HCT116 (cell line): ENCODE data around the gene MRPL18. TPM values are rescaled to one million over a fixed set of nuclear protein-coding genes. Genes with fewer than 3 reads are reported as not detected.

Source experiments
- ATAC-seq: fragments of 200-7000 bp; cut with Tn5 transposase; 2 replicates; pipeline ENCODE4 v1.9.1; 2020; ENCODE audit warnings: mild to moderate bottlenecking, moderate library complexity
- BruUV-seq: library from RNA; stranded (reverse); fragments of 400-500 nt; replicated peaks from 2 replicates; lab custom pipeline; 2021; lab: Mats Ljungman, UMichigan
- CTCF ChIA-PET: fragments of 300-600 bp; sonication (Branson Sonifier 250); formaldehyde crosslinking; loops from one replicate; lab custom pipeline; 2021; ENCODE audit warnings: antibody characterized with exemption; lab: Charles Lee
- POLR2A ChIA-PET: fragments of 300-600, 350-600 bp; sonication (Branson Sonifier 250); formaldehyde crosslinking; loops from one replicate; lab custom pipeline; 2021; ENCODE audit warnings: antibody characterized with exemption; lab: Charles Lee
- RAD21 ChIA-PET, 2 experiments: fragments of 300-600 bp; sonication (Branson Sonifier 250); formaldehyde crosslinking; loops; one replicate each; lab custom pipeline; 2023; ENCODE audit warnings: low total read pairs in 2 of 2; ENCODE audit not compliant: uncharacterized antibody in 2 of 2, unreplicated experiment in 2 of 2, low non-redundant PET in 1 of 2; lab: Charles Lee
- DNase-seq: peaks from one replicate; pipeline ENCODE4 v3.0.0-alpha.2; 2010; ENCODE audit warnings: low read depth, low spot score
- H2AFZ ChIP-seq: fragments of 200-600 bp; shearing (Covaris generic), sonication (generic); 2 replicates; pipeline ENCODE4 v1.6.1; 2017; ENCODE audit warnings: low read depth, mixed run types, mixed read lengths, antibody characterized with exemption, low read length; ENCODE audit not compliant: poor library complexity, severe bottlenecking
- H3K27ac ChIP-seq: 2 replicates; pipeline ENCODE4 v1.5.1; 2012; ENCODE audit warnings: low read depth, low read length
- H3K27me3 ChIP-seq: fragments of 200-600 bp; sonication (generic); 2 replicates; pipeline ENCODE4 v1.6.1; 2016; ENCODE audit warnings: mixed run types, low read length, mixed read lengths; ENCODE audit not compliant: insufficient read depth
- H3K36me3 ChIP-seq, 2 experiments: fragments of 200-500 bp in 1 of 2; fragments of 200-600 bp in 1 of 2; sonication (Bioruptor generic) in 1 of 2; sonication (generic) in 1 of 2; 2 replicates each; pipeline versions ENCODE4 v1.5.1 to v1.6.1; 2014 to 2016; ENCODE audit warnings: low read length in 2 of 2, inconsistent platforms in 1 of 2, mixed read lengths in 1 of 2, mixed run types in 1 of 2; ENCODE audit not compliant: insufficient read depth in 2 of 2, control insufficient read depth in 1 of 2
- H3K4me1 ChIP-seq, 2 experiments: fragments of 200-600 bp in 1 of 2; sonication (generic) in 1 of 2; 2 replicates each; pipeline versions ENCODE4 v1.5.1 to v1.6.1; 2012 to 2017; ENCODE audit warnings: low read length in 2 of 2, inconsistent platforms in 1 of 2, mild to moderate bottlenecking in 1 of 2, mixed read lengths in 1 of 2, mixed run types in 1 of 2, moderate library complexity in 1 of 2; ENCODE audit not compliant: insufficient read depth in 2 of 2, control insufficient read depth in 1 of 2
- H3K4me2 ChIP-seq: fragments of 200-600 bp; sonication (generic); 2 replicates; pipeline ENCODE4 v1.6.1; 2017; ENCODE audit warnings: mixed run types, low read length, mixed read lengths
- H3K4me3 ChIP-seq, 2 experiments: fragments of 200-600 bp in 1 of 2; sonication (generic) in 1 of 2; replicated peaks in 1 of 2; 2 replicates each; pipeline ENCODE4 v1.5.1; 2011 to 2016; ENCODE audit warnings: low read length in 2 of 2, control low read depth in 1 of 2, low read depth in 1 of 2, mild to moderate bottlenecking in 1 of 2, mixed read lengths in 1 of 2, mixed run types in 1 of 2
- H3K79me2 ChIP-seq: fragments of 200-600 bp; sonication (generic); 2 replicates; pipeline ENCODE4 v1.6.1; 2017; ENCODE audit warnings: mild to moderate bottlenecking, mixed run types, low read length, moderate library complexity, mixed read lengths; ENCODE audit not compliant: insufficient read depth
- H3K9ac ChIP-seq: fragments of 200-600 bp; sonication (generic); 2 replicates; pipeline ENCODE4 v1.6.1; 2016; ENCODE audit warnings: low read length, mixed read lengths
- H3K9me2 ChIP-seq: fragments of 200-600 bp; sonication (generic), shearing (Covaris generic); 2 replicates; pipeline ENCODE4 v1.6.1; 2017; ENCODE audit warnings: mixed run types, mild to moderate bottlenecking, moderate library complexity; ENCODE audit not compliant: insufficient read depth
- H3K9me3 ChIP-seq, 2 experiments: fragments of 200-500 bp in 1 of 2; fragments of 200-600 bp in 1 of 2; sonication (Bioruptor generic) in 1 of 2; sonication (generic) in 1 of 2; 2 replicates each; pipeline ENCODE4 v1.6.1; 2014 to 2017; ENCODE audit warnings: low read length in 2 of 2, mixed read lengths in 2 of 2, inconsistent platforms in 1 of 2, low read depth in 1 of 2, mild to moderate bottlenecking in 1 of 2, mixed run types in 1 of 2, moderate library complexity in 1 of 2; ENCODE audit not compliant: control insufficient read depth in 1 of 2, insufficient read depth in 1 of 2
- H4K20me1 ChIP-seq: fragments of 200-600 bp; sonication (generic), shearing (Covaris generic); 2 replicates; pipeline ENCODE4 v1.6.1; 2017; ENCODE audit warnings: mixed run types, mild to moderate bottlenecking, moderate library complexity; ENCODE audit not compliant: insufficient read depth
- CBX3 ChIP-seq: IDR thresholded peaks from 2 replicates; pipeline ENCODE4 v1.6.1; 2012; ENCODE audit warnings: low read depth
- CEBPB ChIP-seq: IDR thresholded peaks from 2 replicates; pipeline ENCODE4 v1.6.1; 2012; ENCODE audit warnings: low read depth
- EGR1 ChIP-seq: IDR thresholded peaks from 2 replicates; pipeline ENCODE4 v1.6.1; 2012; ENCODE audit warnings: low read depth
- EZH2phosphoT487 ChIP-seq: fragments of 200-600 bp; IDR thresholded peaks from 2 replicates; pipeline ENCODE4 v1.6.1; 2018; ENCODE audit warnings: antibody characterized with exemption, borderline replicate concordance
- JUND ChIP-seq: IDR thresholded peaks from 2 replicates; pipeline ENCODE4 v1.6.1; 2012
- RAD21 ChIP-seq: IDR thresholded peaks from 2 replicates; pipeline ENCODE4 v1.6.1; 2012; ENCODE audit warnings: low read depth, mild to moderate bottlenecking
- SIN3A ChIP-seq: IDR thresholded peaks from 2 replicates; pipeline ENCODE4 v1.6.1; 2012; ENCODE audit warnings: low read depth
- SP1 ChIP-seq: IDR thresholded peaks from 2 replicates; pipeline ENCODE4 v1.6.1; 2012; ENCODE audit warnings: low read depth
- TCF7L2 ChIP-seq: IDR thresholded peaks from 2 replicates; pipeline ENCODE4 v1.7.0; 2011; ENCODE audit warnings: borderline replicate concordance, inconsistent platforms; ENCODE audit not compliant: insufficient read depth, insufficient read length; ENCODE audit errors: extremely low read depth
- ZNF274 ChIP-seq: fragments of 200-500 bp; sonication (Bioruptor generic); IDR thresholded peaks from 2 replicates; pipeline ENCODE4 v1.6.1; 2014; ENCODE audit warnings: mild to moderate bottlenecking, low read depth, low read length, inconsistent platforms
- intact Hi-C: fragments of 100-400 bp; cut with micrococcal nuclease; formaldehyde crosslinking; loops from 2 replicates; pipeline ENCODE4 v1.10.0; 2022
- total RNA-seq: library from RNA; stranded (reverse); gene quantifications from one replicate; pipeline ENCODE4 v1.2.1, GENCODE V29; 2021; ENCODE audit not compliant: unreplicated experiment
- TF ChIP-seq, protein P1 (sequence below): IDR thresholded peaks from 2 replicates; pipeline ENCODE4 v1.6.1; 2012
- TF ChIP-seq, protein P2 (sequence below), 3 experiments: fragments of 200-600 bp in 1 of 3; sonication (generic) in 1 of 3; IDR thresholded peaks in 2 of 3; conservative IDR thresholded peaks in 1 of 3; 2 replicates each; pipeline ENCODE4 v1.5.1; 2012 to 2017; ENCODE audit warnings: low read depth in 2 of 3, low read length in 2 of 3, antibody characterized with exemption in 1 of 3, borderline replicate concordance in 1 of 3, control low read depth in 1 of 3, mild to moderate bottlenecking in 1 of 3, mixed read lengths in 1 of 3, mixed run types in 1 of 3, moderate library complexity in 1 of 3; ENCODE audit not compliant: insufficient read depth in 1 of 3
- TF ChIP-seq, protein P3 (sequence below): IDR thresholded peaks from 2 replicates; pipeline ENCODE4 v1.6.1; 2011; ENCODE audit warnings: mild to moderate bottlenecking, low read length, moderate library complexity; ENCODE audit not compliant: insufficient replicate concordance; ENCODE audit errors: extremely low read depth
- TF ChIP-seq, protein P4 (sequence below): IDR thresholded peaks from 2 replicates; pipeline ENCODE4 v1.6.1; 2012; ENCODE audit warnings: low read depth

MRPL18 gene
- total RNA-seq, 1 experiment from 2014 or later, result 106 TPM

DNA sequence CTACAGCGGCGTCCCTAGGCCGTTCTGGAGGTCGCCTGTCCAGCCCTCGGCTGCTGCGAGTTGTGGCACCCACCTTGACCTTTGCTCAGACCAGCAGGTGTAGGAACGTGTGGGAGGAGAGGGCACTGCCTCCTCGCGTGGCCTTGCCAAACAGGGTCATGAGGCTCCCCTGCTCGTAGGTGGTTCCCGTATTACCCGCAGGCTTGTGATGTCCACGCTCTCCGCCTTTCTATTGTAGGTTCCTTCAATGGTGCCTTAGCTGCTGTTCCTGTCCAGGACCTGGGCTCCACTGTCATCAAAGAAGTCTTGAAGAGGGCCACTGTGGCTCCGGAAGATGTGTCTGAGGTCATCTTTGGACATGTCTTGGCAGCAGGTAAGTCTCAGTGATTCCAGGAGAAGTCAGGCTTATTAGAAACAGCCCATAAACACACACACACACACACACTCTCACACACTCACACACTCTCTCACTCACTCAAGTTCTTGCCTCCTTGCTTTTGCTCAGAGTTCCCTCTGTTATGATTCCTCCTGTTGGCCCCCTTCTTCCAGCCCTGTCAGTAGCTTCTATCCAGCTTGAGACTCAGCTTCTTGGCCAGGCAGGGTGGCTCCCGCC is 27.5 kb upstream of the MRPL18 start:
- H3K9ac ChIP-seq, result peak overlapping the region; percentile 79
- DNase-seq (no peak), ATAC-seq (peak; percentile 1; the same call in 1 of the 2 replicates)
- ChIA-PET POLR2A (no interaction called here), CTCF (no interaction called here), RAD21 (no interaction called here)
- peaks cover 5% of the 10 kb centered on the region in 2 experiments; a peak in 3 of 4 replicates for H3K36me3 ChIP-seq
- no peaks in the 10 kb centered on the region for H3K9me3 ChIP-seq
- BruUV-seq, result TSS peak; percentile 26
- no peaks in the 10 kb centered on the region for H3K9me2 ChIP-seq
- H3K4me3 ChIP-seq, result peak overlapping the region; percentile 69 to 71
- intact Hi-C loops, result loop anchor here (2.0 kb wide), 1 partner anchor 26 kb away; the partner anchor contains the start of gene TCP1
- no peaks in the 10 kb centered on the region for H3K27me3 ChIP-seq
- H3K4me1 ChIP-seq, result peaks cover 4 to 44% of the 10 kb centered on the region in 2 experiments; a peak in 3 of 4 replicates
- TF ChIP-seq JUND (no peak), EGR1 (no peak), SP1 (no peak), EZH2phosphoT487 (no peak), SIN3A (no peak), RAD21 (no peak), CEBPB (no peak), ZNF274 (no peak), CBX3 (no peak), TCF7L2 (no peak)
- TF ChIP-seq, protein P1, sequence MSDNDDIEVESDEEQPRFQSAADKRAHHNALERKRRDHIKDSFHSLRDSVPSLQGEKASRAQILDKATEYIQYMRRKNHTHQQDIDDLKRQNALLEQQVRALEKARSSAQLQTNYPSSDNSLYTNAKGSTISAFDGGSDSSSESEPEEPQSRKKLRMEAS, result no peak
- TF ChIP-seq, protein P2, sequence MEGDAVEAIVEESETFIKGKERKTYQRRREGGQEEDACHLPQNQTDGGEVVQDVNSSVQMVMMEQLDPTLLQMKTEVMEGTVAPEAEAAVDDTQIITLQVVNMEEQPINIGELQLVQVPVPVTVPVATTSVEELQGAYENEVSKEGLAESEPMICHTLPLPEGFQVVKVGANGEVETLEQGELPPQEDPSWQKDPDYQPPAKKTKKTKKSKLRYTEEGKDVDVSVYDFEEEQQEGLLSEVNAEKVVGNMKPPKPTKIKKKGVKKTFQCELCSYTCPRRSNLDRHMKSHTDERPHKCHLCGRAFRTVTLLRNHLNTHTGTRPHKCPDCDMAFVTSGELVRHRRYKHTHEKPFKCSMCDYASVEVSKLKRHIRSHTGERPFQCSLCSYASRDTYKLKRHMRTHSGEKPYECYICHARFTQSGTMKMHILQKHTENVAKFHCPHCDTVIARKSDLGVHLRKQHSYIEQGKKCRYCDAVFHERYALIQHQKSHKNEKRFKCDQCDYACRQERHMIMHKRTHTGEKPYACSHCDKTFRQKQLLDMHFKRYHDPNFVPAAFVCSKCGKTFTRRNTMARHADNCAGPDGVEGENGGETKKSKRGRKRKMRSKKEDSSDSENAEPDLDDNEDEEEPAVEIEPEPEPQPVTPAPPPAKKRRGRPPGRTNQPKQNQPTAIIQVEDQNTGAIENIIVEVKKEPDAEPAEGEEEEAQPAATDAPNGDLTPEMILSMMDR (IDR thresholded peaks at IDR 0.05 in 2 of 3, conservative IDR thresholded peaks at IDR 0.05 in 1 of 3; ENCODE audit: borderline replicate concordance in 1 of 3, insufficient read depth in 1 of 3, low read depth in 2 of 3, low read length in 2 of 3), result no peak
- TF ChIP-seq, protein P3, sequence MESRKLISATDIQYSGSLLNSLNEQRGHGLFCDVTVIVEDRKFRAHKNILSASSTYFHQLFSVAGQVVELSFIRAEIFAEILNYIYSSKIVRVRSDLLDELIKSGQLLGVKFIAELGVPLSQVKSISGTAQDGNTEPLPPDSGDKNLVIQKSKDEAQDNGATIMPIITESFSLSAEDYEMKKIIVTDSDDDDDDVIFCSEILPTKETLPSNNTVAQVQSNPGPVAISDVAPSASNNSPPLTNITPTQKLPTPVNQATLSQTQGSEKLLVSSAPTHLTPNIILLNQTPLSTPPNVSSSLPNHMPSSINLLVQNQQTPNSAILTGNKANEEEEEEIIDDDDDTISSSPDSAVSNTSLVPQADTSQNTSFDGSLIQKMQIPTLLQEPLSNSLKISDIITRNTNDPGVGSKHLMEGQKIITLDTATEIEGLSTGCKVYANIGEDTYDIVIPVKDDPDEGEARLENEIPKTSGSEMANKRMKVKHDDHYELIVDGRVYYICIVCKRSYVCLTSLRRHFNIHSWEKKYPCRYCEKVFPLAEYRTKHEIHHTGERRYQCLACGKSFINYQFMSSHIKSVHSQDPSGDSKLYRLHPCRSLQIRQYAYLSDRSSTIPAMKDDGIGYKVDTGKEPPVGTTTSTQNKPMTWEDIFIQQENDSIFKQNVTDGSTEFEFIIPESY, result no peak
- TF ChIP-seq, protein P4, sequence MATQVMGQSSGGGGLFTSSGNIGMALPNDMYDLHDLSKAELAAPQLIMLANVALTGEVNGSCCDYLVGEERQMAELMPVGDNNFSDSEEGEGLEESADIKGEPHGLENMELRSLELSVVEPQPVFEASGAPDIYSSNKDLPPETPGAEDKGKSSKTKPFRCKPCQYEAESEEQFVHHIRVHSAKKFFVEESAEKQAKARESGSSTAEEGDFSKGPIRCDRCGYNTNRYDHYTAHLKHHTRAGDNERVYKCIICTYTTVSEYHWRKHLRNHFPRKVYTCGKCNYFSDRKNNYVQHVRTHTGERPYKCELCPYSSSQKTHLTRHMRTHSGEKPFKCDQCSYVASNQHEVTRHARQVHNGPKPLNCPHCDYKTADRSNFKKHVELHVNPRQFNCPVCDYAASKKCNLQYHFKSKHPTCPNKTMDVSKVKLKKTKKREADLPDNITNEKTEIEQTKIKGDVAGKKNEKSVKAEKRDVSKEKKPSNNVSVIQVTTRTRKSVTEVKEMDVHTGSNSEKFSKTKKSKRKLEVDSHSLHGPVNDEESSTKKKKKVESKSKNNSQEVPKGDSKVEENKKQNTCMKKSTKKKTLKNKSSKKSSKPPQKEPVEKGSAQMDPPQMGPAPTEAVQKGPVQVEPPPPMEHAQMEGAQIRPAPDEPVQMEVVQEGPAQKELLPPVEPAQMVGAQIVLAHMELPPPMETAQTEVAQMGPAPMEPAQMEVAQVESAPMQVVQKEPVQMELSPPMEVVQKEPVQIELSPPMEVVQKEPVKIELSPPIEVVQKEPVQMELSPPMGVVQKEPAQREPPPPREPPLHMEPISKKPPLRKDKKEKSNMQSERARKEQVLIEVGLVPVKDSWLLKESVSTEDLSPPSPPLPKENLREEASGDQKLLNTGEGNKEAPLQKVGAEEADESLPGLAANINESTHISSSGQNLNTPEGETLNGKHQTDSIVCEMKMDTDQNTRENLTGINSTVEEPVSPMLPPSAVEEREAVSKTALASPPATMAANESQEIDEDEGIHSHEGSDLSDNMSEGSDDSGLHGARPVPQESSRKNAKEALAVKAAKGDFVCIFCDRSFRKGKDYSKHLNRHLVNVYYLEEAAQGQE, result no peak
- H3K79me2 ChIP-seq, result peaks cover 12% of the 10 kb centered on the region; the same call in 1 of the 2 replicates
- H2AFZ ChIP-seq, result no peak overlapping the region
- no peaks in the 10 kb centered on the region for H4K20me1 ChIP-seq
- peak overlapping the region; percentile 96 for H3K27ac ChIP-seq
- peak overlapping the region; percentile 96 for H3K4me2 ChIP-seq
